CD4-positive, alpha-beta T cell treated with Interleukin-1 beta for 1 hour (primary cell): ENCODE data around the gene DPPA4.

Experiments
- DNase-seq, 2 donors: peaks; one replicate each; pipeline ENCODE4 v3.0.0-alpha.2; 2020 to 2022

DPPA4 gene

DNA sequence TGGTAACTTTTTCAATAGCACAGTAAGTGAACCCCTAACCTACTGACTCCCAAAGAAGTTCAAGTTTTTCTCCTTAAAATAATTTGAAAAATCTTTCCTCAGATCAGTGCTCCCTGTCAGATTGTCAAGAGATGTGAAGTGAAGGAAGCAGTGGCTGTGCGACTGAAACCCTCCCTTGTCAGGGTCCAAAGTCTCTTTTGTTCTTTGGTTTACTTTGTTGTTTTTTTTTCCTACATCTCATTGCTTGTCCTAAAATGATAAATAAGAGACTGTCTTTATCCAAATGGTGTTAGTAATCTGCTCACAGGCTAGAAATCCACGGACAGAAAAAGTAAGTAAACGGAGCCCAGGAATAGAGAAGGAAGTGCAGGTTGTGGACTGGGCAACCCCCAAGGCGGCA, 976 bp upstream of the DPPA4 start:
- DNase-seq: no peak

DNA sequence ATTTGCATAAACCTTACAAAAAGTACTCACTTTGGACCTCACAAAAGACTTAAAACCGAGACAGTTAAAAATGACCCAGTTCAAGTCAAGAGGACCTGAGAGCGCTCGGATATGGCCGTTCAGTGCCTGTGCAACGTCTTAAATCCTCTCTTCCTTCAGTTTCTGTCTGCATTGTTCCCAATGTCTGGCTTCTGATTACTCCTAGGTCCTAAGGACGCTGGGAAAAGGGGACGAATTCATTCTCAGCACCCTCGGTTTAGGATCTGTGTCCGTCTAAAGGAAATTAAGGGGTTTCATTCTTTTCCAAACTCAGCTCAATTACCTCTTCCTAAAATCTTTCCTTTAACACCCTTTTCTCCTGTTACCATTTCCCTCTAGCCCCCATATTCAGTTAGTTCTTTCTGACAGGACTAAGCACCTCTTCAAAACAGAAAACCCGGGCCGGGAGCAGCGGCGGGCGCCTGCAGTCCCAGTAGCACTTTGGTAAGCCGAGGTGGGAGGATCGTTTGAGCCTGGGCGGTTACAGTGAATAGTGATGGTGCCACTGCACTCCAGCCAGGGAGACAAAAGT, 970 bp downstream of the DPPA4 start:
- peak in 1 of 2 donors; percentile 10 for DNase-seq

DNA sequence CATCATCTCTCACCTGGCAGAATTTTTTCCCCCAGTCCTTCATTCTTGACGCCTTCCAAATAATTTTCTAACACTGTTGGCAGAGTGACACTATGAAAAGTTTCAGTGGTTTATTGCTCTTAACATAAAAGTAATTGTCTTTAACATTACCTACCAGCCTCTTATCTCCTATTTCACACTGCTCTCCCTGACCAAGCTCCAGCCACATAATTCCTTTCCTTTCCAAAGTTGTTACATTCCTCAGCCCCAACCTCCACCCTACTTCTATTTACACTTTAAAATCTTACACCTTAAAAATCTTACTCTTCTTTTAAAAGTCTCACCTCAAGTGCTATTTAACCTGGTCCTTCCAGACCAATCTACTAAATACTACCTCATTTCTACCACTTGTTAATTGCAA, 2.8 kb downstream of the DPPA4 start:
- DNase-seq: no peak

DNA sequence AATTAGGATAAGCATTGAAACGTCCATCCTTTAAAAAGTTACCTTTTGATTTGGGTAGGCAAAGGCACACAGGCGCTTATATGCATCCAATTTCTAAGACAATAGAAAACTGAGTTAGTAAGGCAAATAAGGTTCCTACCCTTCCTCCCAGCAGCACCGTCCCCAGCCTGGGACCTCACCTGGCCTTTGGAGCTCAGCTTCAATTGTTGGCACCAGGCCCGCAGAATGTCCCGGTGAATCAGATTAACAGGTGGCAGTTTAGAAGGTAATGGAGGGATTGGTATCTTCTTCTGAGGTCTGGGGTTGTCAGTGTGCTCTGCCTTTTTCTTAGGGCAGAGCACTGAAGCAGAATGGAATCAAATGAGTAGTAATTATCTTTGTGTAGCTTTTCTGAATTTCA, 5.7 kb downstream of the DPPA4 start:
- DNase-seq: no peak

DNA sequence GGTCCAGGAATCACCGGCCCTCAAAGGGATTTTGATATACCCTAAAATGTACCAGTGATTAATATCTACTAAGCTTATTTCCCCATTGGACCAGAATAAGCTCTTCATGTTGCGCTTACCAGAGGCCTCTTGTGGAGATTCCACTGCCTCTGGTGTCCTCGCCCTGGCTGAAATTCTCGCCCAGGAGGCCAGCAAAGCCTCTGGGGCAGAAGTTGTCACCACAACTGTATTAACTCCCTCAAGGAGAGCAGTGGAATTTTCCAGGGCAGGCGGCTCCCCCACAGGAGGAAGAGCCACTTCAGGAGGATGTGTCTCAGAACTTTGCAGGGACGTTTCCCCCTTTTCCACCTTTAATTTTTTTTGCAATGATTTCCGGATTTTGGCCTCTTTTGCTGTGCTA, 6.9 kb downstream of the DPPA4 start:
- DNase-seq: no peak

DNA sequence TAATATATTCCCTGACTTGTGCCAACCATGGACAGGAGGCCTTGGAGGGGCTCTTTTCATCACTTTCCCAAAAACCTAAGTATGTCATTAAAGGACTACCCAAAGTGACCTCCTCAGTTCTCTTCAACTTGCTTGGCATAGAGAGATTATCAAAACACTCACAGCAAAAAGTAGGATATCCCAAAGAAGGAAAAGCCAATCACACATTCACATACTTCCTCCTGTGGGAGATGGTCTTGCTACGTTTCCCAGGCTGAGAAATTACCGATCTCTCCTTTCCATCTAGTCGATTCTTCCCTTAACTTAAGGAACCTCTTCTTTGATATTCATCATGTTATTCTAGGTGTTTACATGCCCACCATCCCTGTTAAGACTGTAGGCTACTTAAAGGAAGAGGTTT, 9.1 kb downstream of the DPPA4 start:
- no peak for DNase-seq

DNA sequence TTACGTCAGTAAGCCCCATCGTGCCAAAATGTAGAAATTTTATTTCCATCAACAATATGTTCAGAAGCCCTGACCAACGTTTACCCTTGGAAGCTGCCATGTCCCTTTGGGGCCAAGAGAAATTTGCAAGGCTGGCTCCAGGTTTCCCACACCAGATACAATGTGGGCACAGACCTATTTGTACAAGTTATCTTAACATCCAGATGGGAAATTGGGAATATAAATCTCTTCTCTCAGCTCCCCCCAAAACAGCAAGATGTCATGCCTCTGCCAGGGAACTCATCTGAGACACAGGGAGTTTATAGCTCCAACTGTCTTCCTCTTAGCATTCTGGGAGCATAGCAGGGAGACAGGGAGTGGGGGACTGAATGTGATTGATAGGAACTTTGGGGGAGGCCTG, 11.7 kb downstream of the DPPA4 start:
- DNase-seq: no peak

DNA sequence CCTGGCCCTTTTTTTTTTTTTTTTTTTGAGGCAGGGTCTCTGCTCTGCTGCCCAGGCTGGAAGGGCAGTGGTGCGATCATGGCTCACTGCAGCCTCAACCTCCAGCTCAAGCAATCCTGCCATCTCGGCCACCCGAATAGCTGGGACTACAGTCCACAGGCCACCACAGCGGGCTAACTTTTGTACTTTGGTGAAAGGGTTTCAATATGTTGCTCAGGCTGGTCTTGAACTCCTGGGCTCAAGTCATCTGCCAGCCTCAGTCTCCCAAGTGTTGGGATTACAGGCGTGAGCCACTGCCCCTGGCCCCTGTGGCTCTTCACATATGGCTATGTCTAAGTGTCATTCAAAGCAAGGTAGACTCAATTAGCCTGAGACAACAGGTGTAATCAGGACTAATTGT, 12.2 kb downstream of the DPPA4 start:
- DNase-seq: no peak

DNA sequence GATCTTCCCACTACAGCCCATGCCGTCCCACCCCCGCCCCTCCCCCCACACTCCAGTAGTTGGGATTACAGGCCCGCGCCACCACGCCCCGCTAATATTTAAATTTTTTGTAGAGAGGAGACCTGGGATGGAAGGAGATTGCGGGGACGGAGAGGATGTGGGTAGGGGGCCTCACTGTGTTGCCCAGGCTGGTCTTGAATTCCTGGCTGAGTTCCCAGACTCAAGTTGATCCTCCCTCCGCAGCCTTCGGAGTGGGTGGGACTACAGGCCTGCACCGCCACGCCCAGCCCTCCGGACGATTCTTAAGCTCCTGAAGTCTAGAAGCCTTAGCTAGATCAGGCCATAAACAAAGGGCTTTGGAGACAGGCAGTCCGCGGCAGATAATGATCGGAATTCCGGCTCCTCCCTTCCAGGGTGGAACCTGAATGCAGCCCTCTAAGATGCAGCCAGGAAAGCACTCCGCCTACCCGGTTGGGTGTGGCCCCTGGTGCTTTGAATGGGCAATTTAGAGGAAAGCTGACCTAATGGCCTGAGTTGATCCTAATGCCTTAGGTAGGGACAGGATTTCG, 21.1 kb downstream of the DPPA4 start, which contains the start of gene DPPA2:
DPPA2 (minus strand) TSS at position 356 of the 569 bp plus-strand sequence. CDS start 1,975 bp downstream, outside the sequence.
- no peak for DNase-seq

DNA sequence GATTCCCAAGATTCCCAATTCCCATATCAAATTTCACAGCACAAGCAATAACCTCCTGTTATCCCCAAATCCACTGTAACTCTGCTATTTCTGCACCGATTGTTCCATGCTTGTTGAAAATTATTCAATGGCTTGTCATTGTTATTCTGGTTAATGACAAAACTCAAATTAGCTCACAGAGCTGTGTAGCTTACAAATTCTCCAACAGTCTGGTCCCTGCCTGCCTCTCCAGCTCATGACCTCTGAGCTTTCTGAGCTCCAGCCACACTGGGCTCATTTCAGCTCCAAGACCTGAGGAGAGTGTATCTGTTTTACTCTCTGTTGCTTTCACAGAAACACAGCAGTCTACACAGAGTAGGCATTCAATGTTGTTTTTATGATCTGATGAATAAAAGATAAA, 24.3 kb downstream of the DPPA4 start:
- no peak for DNase-seq

DNA sequence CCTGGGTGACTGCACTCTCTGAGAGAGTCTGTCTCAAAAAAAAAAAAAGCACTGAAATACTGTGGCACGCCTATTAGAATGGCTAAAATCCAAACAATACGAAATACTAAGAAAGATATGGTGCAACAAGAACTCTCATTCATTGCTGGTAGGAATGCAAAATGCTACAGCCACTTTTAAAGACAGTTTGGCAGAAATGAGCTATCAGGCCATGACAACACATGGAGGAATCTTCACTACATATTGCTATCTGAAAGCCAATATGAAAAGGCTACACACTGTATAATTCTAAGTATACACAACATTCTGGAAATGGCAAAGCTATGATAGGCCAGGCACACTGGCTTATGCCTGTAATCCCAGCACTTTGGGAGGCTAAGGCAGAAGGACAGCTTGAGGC, 39.9 kb downstream of the DPPA4 start:
- DNase-seq: no peak

DNA sequence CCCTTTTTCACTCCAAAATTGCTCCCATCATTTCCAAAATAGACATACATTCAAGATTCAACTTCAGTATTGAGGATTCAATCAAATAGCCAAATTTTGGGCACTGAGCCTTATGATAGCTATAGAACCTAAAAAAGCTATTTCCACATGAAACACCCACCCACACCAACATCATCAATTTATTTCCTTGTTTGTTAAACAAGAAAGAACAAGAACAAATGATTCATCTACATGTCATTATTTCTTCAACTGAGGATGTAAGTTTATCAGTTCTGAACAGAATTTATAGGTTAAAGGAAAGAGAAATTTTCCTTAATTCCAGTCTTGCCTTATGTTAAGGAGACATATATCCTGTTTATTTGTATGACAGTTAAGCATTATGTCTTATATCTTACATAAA, 53.3 kb downstream of the DPPA4 start:
- no peak for DNase-seq

DNA sequence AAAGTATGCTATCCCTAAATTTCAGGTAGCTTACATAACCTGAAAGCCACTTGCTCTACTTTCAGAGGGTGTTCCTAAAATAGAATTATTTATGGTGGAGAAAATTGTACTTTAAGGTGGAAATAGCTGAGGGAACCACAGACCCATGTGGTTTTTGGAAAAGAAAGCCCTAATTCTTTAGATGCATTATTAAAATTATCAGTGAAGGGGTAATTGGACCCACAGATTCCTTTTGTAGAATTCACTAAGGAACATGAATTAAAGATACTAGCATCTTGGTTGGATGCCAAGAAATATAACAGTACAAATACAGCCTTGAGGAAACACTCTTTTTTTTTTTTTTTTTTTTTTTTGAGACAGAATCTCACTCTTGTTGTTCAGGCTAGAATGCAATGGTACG, 58.8 kb downstream of the DPPA4 start:
- DNase-seq: no peak

DNA sequence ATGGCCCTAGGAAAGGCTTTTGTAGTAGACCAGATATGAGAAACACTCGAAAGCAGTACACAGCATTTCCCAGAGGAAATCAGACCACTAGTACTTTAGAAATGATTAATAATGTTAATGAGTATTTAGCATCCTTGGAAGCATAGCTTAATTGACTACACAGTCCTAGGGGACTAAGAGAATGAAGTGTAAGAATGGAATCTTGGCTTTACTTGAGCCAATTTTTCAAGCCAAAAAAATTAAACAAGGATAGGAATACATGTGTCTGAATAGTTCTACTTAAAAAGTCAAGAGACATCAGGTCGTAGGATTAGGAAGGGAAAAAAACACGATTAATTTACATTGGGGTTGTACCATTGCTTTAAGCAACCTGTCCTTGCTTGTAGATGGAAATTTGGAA, 59.2 kb downstream of the DPPA4 start:
- no peak for DNase-seq
